Posterior vena cava (tissue), 2 donors: Measurements from ENCODE around the gene TKTL1. TPM values are rescaled to one million over a fixed set of nuclear protein-coding genes. Genes with fewer than 3 reads are reported as not detected.
"Not testable (repeated sequence)": the region's sequence is repeated elsewhere in the genome, so short reads cannot be mapped to it uniquely, and the experiment has no call there.

Source experiments
- DNase-seq: peaks from one replicate; pipeline ENCODE4 v3.0.0-alpha.2; 2020; ENCODE audit warnings: low spot score
- intact Hi-C, 2 donors: fragments of 100-400 bp; cut with DNase I; formaldehyde crosslinking; loops; one replicate each; pipeline versions ENCODE4 v1.14.1 to v1.14.2; 2022 to 2023
- long read RNA-seq, 2 donors: library from polyadenylated mRNA; unstranded; transcript quantifications; one replicate each; pipeline ENCODE4 v2.0.0, GENCODE V29; 2020 to 2021
- total RNA-seq, 2 donors: library from RNA; stranded (reverse); fragmentation: NEBNext Ultra II Directional; extraction: Animal tissue kit (Norgen Biotek cat#: 25700); gene quantifications; one replicate each; pipeline ENCODE4 v1.2.1, GENCODE V29; 2021
- donor health status: DM: yes; HTN: yes; CAD: no.
- donor health status: DM: yes; HTN: yes; CAD: no.

TKTL1 gene
- total RNA-seq = under 1 TPM; 0.29 to 0.46 TPM
- long read RNA-seq, donor 1 = 0 reads
- long read RNA-seq, donor 2 = 0 reads

- intact Hi-C loops = no loop called here
- no peak for DNase-seq
Measured at GRCh38 chrX:154295664-154296310, at the start of gene TKTL1. TKTL1 (plus strand) TSS chrX:154295795; CDS start chrX:154295860, 65 bp downstream.

GRCh38 chrX:154247377-154248045, 48.1 kb upstream of the TKTL1 start:
- DNase-seq, intact Hi-C loops: not testable (repeated sequence)

- intact Hi-C loops, DNase-seq: not testable (repeated sequence)
Measured at GRCh38 chrX:154248076-154248475, 47.5 kb upstream of the TKTL1 start.

- intact Hi-C loops, DNase-seq: not testable (repeated sequence)
Measured at GRCh38 chrX:154257282-154257681, 38.3 kb upstream of the TKTL1 start, which contains the start of gene OPN1MW3. OPN1MW3 (plus strand) TSS chrX:154257582; CDS start chrX:154257620, 38 bp downstream.

GRCh38 chrX:154258711-154259110, 36.9 kb upstream of the TKTL1 start:
- DNase-seq, intact Hi-C loops: not testable (repeated sequence)

GRCh38 chrX:154263072-154263471, 32.5 kb upstream of the TKTL1 start:
- DNase-seq, intact Hi-C loops: not testable (repeated sequence)

- DNase-seq, intact Hi-C loops: not testable (repeated sequence)
Measured at GRCh38 chrX:154269245-154269644, 26.4 kb upstream of the TKTL1 start.

- DNase-seq, intact Hi-C loops: not testable (repeated sequence)
Measured at GRCh38 chrX:154284489-154285338, 10.9 kb upstream of the TKTL1 start.

- intact Hi-C loops, DNase-seq: not testable (repeated sequence)
Measured at GRCh38 chrX:154286406-154286805, 9.2 kb upstream of the TKTL1 start.

- no peak for DNase-seq
- intact Hi-C loops = no loop called here
Measured at GRCh38 chrX:154294791-154295574, 612 bp upstream of the TKTL1 start, which contains the start of gene TEX28. TEX28 (minus strand) TSS chrX:154295124; CDS start chrX:154292117, 3,007 bp downstream.

GRCh38 chrX:154296731-154297130, 1.1 kb downstream of the TKTL1 start:
- intact Hi-C loops = no loop called here
- no peak for DNase-seq

- intact Hi-C loops = no loop called here
Measured at GRCh38 chrX:154298312-154298711, 2.7 kb downstream of the TKTL1 start.

GRCh38 chrX:154300816-154301215, 5.2 kb downstream of the TKTL1 start:
- no peak for DNase-seq

More at GRCh38 chrX:154298312-154298711, 2.7 kb downstream of the TKTL1 start:
- DNase-seq = no peak

GRCh38 chrX:154302998-154303397, 7.4 kb downstream of the TKTL1 start:
- intact Hi-C loops, DNase-seq: not testable (repeated sequence)

More at GRCh38 chrX:154300816-154301215, 5.2 kb downstream of the TKTL1 start:
- intact Hi-C loops = no loop called here

- DNase-seq = no peak
- intact Hi-C loops = no loop called here
Measured at GRCh38 chrX:154303476-154303875, 7.9 kb downstream of the TKTL1 start.

GRCh38 chrX:154304846-154305245, 9.3 kb downstream of the TKTL1 start:
- no peak for DNase-seq
- intact Hi-C loops = no loop called here

- DNase-seq = no peak
- intact Hi-C loops = no loop called here
Measured at GRCh38 chrX:154305541-154306205, 10.1 kb downstream of the TKTL1 start.

GRCh38 chrX:154307202-154307601, 11.6 kb downstream of the TKTL1 start:
- no peak for DNase-seq
- intact Hi-C loops = no loop called here
